HG03108 (cell line): ENCODE results near the gene VWF.
A peak's percentile ranks its signal among the peaks of the same experiment; 100 is the strongest.
"Not testable (repeated sequence)": the region's sequence is repeated elsewhere in the genome, so short reads cannot be mapped to it uniquely, and the experiment has no call there.

Source experiments
- ATAC-seq: cut with Tn5 transposase; IDR thresholded peaks from one replicate; pipeline ENCODE4 v1.9.1; 2021; ENCODE audit warnings: moderate library complexity; ENCODE audit not compliant: unreplicated experiment

Gene VWF

DNA sequence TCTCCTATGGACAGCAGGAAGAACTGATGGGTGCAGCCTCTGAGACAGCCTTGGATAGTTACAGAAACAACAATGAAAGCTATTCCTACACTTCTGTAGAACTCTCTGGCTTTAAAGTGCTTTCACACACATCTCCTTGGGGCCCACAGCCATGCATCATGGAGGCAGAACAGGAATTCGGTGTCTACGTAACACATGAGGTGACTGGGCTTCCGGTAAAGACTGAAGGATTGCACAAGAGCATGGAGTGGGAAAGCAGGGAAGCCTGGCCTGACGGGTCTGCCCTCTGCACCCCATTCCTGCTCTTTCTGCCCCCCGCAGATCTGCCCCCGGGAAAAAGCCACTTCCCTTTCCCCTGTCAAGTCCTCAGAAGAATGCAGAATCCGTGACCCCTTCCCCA, 82.6 kb downstream of the VWF start:
- ATAC-seq = no peak

DNA sequence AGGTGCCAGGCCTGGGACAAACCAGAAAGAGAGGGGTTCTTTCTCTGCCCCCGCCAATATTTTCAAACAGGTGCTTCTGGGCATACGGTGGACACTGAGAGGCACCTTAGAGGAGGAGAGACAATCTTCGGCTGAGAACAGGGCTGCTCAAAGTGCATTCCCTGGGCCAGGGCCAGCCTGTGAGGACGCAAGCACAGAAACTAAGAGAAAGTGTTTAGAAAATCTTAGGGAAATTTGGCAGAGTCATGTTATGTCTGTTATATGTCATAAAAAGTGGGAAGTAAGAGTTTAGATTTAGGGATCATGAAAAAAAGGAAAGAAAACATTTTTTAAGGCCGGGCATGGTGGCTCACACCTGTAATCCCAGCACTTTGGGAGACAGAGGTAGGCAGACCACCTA, 83.7 kb downstream of the VWF start:
- ATAC-seq = no peak

DNA sequence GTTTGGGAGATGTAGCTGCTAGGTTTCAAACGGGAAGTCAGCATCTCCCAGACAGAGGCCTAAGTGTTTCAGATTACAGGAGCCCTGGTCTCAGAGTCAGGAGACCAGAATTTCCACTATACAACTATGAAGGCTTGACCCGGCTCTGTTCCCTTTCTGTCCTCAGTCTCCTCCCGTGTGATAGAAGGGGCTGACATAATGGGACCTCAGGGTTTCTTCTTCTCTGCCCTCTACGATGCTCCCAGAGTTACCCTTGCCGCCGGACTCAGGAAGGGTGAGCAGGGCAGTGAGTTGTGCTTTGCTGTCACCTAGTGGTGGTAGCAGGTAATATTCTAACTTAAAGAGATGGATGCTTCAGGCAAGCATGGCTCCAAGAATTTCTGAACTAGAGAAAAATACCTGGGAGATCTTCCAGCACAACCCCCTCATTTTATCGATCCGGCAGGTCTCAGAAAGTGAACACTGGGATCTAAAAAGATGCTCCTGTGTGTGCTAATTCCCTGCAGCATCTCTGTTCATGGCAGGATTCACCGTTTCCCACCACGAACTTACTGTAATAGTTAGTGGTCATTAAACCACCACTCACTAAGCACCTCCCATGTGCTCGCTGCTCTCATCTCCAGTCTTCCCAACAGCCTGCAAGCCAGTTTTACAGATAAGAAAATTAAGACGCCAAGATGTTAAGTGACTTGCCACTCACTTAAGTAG, 84.4 kb downstream of the VWF start:
- no peak for ATAC-seq

DNA sequence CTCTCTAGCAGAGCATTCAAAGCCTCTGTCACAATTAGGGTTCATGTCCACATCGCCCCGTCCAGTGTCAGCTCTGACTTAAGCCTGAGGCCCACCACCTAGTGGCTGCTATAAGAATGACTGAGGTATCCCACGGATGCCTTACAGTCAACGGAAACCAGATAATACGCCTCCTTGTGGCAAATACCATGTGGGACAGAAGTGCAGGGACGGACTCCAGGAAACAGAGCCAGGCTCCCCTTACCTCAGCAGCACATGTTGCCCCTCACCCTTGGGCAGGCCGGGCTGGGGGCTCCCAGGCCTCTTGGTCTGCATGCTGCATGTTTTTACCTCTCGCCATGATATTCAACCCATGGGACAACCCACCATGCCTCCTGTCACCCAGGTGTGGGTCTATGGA, 86.3 kb downstream of the VWF start:
- ATAC-seq = peak; percentile 60

DNA sequence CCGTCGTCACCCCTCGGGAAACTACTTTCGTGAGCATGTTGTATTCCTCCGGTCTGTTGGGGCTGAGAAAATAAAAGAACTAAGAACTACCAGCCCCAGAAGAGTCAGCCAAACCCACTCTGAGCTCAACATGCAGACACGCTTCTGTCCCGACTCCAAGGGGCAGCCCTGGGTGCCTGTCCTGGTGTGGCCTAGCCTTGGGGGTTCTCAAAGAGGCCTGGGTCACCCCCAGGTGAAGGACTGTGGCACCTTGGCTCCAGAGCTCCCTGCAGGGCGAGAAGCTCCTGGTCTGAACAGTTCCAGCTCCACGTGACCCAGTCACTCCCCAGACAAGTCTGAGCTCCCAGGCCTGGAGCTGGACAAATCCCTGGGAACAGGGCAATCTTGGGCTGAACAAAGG, 87.0 kb downstream of the VWF start:
- ATAC-seq = no peak

DNA sequence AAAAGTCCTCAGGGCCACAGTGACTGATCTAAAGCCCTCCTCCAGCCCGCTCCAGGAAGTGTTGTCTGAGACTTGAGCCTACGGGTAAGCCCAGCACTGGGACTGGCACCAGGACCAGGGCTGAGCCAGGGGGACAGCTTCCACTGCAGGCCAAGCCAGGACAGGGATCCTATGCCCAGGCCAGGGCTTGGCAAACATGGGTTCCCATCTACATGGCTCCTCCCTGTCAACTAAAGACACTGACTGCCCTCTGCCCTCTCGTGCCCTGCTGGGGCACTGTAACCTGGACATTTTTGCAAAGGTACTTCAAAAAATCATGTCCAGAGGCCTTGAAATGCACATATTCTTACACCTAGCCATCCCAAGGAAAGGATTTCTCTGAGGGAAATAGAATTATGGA, 88.0 kb downstream of the VWF start:
- no peak for ATAC-seq

DNA sequence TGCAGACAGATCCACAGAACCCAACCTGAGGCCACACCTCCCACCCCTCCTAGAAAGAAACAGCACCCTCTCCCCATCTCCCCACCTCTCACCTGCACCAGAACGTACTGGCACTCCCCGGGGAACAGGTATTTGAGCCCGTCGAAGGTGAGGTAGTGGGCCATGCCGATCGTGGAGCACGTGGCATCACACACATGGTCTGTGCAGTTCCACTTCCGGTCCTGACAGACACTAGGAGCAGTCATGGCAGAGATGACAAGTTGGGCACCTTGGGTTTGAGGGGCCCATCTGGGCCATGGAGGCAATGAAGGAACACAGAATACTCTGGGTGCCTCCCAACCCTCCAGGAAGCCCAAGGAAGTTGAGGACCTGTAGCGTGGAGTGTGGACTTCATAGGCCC, 89.9 kb downstream of the VWF start:
- ATAC-seq = no peak

DNA sequence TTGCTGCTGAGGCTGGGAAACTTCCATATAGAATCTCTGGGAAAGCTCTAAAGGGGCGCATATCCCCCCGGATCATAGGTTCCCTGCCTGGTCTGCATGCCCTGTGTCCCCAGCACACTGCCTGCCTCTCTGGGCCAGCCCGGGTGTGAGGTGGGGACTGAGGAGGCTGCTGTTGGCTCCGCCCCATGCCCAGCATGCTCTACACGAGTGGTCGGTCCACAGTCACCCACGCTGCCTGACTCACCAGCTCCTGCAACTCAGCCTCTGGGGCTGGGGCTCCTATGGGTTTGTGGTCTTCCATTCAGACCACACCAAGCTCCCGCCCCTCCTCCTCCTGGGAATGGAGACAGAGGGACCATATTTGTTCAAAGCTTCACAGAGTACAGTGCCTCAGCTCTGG, 90.9 kb downstream of the VWF start:
- ATAC-seq = no peak

DNA sequence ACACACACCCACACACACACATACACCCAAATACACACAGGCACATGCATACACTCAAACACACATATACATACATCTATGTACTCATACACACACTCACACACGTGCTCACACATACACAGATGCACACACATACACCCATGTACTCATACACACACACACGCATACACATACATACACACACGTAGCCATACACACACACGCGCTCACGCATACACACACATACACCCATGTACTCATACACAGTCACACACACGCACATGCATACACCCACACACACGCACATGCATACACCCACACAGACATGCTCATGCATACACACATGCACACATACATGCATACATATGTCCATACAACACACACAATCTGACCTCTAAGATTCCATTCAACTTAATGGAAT, 91.7 kb downstream of the VWF start:
- no peak for ATAC-seq

DNA sequence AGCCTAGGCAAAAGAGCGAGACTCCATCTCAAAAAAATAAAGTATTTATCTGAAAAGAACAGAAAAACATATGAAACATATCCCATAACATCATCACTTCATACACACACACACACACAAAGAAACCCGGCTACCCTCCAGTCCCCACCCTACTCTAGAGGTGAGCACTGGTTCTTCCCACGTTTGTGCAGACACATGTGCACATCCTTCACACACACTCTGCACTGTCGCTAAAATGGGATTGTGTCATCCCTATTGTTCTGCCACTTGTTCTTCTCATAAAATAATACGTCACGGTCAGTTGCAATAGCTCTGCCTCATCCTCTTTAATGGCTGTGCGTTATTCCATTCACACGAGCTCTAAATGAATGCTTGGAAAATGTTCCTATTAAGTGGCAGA, 93.5 kb downstream of the VWF start:
- ATAC-seq = no peak

DNA sequence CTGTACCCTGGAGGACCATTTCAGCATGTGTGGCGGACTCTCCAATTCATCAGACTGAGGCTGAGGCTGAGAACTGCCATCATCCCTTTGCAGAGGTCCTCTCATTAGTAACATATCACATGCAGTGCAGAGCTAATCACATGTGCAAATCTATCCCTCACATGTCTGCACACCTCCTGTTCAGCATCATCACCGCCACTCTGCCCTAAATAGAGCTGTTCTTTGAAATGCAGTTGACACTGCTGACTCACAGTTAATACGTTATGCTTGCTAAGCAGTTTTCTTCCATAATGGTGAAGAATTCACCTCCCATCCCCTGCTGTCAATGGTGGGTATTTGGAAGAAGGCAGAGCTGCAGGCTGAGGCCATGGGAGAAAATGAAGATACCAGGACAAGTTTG, 94.4 kb downstream of the VWF start:
- no peak for ATAC-seq

DNA sequence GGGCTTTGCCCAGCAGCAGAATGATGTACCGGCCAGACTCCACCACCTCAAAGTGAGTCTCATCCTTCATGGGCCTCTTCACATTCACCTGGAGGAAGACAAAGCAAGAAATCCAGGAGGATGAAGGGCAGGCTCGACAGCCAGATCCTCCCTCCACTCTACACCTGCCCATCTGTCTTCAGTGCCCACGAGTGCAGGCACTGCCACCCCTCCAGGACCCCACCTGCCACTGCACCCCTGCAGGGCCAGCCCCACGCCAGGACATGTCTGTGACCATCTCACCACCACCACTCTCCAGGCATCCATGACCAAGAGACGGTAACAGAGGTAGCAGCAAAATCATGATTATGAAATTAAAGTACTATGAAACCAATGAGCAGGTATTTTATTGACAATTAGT, 95.1 kb downstream of the VWF start:
- ATAC-seq = no peak

DNA sequence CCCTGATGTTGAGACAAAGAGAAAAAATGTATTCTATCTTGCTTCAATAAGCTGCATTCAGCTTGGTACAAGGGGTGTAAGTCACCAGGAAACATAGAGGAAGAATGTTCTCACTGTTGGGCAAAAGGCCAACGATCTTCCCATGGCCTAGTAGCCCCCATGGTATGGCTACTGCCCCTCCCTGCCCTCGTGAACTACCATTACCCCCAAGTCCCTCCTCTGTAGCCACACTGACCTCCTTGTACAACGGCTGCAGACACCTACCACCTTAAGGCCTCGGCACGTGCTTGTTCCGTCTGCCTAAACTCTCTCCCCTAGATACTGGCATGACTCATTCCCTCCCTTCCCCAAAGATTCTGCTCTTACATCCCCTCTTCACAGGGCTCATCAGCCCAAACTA, 97.5 kb downstream of the VWF start:
- no peak for ATAC-seq

DNA sequence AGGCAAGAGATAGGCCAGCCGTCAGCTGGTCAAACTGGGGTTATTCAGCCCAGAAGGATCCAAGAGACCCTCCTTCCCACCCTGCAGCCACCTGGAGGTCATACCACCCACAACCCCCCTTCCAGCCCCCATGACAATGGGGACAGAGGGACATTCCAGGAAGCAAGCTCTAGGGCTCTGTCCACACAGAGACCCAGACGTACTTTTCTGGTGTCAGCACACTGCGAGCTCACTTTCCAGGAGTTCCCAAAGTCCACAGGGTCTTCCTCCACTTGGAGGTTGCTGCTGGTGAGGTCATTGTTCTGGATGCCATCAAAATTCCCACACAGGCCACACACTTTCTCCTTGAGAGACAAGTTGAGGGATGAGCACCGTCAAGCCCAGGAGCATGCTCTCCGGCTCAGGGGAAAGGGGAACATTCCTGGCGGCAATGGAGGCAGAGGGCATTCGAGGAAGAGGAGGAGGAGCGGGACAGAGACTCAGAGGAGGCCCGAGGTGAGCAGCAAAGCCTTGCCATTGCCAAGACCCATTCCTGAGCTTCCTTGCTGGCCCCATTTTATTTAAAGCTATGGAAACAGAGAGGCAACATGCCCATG, 98.7 kb downstream of the VWF start:
- ATAC-seq = not testable (repeated sequence)

DNA sequence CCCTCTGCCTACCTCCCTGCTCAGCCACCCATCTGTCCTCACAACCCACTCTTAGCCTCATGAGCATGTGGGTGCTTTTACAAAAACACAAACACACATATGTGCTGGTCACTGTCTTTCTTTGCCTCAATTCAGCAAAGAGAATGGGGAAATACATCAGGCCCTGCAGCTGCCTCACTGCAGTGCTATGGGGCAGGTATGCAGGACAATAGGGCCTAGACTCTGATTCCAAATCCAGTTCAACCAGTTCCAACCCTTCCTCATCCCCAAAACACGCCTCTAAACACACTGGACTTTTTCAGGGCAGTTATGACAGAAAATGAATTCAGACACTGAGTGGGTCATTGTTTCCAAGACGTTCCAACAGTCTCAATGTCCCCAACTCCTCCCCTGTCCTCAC, 100.4 kb downstream of the VWF start:
- ATAC-seq = not testable (repeated sequence)

DNA sequence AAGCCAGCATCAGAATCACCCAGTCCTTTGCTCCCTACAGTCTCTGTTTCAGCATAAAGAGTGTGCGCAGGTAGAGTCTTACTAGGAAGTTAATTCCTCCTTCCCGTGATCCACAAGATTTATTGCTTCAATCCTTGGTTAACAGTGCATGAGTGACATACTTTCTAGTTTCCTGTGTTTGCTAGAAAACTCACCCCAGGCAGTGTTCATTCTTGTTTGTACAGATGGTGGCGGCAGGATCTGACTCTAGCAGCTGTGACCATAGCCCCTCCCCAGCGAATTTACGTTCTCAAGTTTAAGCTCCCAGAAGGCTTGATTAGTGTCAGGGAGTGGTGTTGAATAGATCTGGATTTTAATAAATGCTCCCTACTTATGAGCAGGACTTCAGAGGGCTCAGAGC, 103.5 kb downstream of the VWF start:
- no peak for ATAC-seq

DNA sequence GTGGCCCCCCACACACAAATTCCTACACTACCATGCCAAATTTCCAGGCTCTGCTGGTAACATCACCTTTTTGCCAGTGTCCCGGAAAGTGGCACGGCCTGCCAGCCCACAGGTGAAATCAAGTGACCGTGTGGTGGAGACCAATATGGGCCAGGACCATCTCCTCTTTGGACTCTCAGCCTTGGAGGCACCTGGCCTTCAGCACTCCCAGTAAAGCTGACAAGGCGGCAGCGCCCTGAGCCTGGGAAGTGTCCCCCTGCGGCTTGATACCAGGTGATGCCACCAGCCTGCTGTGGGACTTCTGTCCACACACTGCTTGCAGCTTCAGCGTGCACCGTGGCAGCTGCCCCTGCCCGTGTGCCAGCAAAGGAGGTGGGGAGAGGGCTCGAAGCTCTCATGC, 104.0 kb downstream of the VWF start:
- not testable (repeated sequence) for ATAC-seq

DNA sequence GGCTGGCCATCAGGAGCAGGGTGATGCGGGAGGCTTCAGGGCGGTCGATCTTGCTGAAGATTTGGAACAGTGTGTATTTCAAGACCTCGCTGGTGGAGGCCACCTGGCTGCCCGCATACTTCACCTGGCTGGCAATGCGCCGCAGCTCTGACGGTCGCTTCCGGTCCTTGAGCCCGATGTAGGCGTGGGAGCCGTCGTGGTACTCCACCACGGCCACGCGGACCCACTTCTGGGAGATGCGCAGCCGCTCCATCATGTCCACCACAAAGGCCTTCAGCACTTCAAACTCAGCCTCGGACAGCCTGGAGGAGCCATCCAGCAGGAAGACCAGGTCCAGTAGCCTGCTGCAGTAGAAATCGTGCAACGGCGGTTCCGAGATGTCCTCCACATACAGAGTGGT, 105.2 kb downstream of the VWF start:
- not testable (repeated sequence) for ATAC-seq

DNA sequence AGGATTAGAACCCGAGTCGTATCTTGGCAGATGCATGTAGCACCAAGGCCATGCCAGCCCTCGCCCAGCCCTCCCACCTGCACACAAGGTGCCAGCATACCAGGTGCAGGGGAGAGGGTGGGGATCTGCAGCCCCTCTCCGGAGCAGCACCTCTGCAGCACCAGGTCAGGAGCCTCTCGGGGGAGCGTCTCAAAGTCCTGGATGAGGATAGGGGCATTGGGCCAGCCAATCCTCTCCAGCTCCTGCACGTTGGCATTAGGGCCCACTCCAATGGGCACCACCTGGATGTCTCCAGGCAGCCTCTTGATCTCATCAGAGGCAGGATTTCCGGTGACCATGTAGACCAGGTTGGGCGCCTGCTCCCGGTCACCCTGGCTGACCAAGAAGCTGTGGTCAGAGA, 106.2 kb downstream of the VWF start:
- ATAC-seq = no peak

DNA sequence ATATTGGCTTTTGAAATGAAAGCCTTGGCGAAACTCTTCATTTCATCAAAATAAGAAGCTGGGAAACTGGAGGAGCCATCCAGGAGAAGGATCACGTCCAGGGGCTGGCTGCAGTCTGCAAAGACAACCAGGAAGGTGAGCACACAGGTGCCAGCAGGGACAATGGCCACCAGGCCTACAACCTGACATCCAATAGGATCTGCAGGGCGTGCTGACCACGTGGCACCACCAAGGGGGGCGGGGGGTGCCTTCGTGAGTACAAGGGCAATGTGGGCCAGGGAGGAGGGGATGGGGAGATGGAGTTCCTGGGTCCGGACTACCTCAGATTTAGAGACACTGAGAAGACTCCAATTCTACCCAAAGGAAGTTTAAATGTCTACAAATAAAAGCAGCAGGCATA, 107.7 kb downstream of the VWF start:
- ATAC-seq = no peak

DNA sequence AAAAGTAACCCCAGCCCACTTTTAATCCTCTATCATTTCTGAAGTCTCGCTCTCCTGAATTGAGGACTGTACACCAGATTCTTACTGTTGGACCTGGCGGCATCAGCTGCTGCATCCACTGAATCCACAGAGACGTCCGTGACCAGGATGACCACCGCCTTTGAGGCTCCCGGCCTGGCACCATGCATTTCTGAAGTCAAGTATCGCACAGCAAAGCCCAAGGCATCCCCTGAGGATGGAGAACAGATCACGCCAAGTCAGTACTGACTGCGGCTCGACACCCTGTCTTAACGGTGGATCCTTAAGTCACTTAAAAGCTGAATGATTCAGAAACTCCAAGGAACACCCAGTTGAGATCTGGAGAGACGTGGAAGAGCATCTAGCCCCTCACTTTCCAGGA, 108.5 kb downstream of the VWF start:
- not testable (repeated sequence) for ATAC-seq

DNA sequence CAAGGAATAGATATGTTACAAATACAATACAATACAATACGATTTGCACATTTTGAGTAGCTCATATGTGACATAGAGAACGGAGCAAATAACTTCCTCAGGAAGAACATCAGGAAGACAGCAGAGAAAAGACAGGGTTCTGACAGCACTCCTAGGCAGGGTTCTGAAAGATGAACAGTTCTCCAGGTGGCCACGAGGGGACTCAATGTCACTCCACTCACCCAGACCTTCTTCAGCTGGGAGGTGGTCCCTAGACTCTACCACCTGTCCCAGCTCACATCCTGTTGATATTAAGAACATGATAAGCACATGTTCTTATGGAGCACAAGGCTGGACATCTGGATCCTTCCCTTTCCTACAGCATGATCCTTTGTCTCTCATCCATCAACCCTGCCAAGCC, 109.2 kb downstream of the VWF start:
- not testable (repeated sequence) for ATAC-seq
